Neural cell (in vitro differentiated cells): ENCODE results near the gene TAC4. TPM values are rescaled to one million over a fixed set of nuclear protein-coding genes. Genes with fewer than 3 reads are reported as not detected.
"Not testable (repeated sequence)": the region's sequence is repeated elsewhere in the genome, so short reads cannot be mapped to it uniquely, and the experiment has no call there.

Experiments used
- H2AFZ ChIP-seq: fragments of 200-600, 300-800 bp; sonication (generic), shearing (Covaris generic); 2 replicates; pipeline ENCODE4 v1.6.0; 2014; ENCODE audit warnings: low read depth, mild to moderate bottlenecking, antibody characterized with exemption, low read length, moderate library complexity
- H3F3A ChIP-seq: fragments of 200-600 bp; shearing (Covaris generic); 2 replicates; pipeline ENCODE4 v1.6.1; 2016; ENCODE audit warnings: mild to moderate bottlenecking, moderate library complexity, mixed read lengths, antibody characterized with exemption, low read length; ENCODE audit not compliant: insufficient read depth, poor library complexity, severe bottlenecking
- H3K27ac ChIP-seq: fragments of 200-600, 300-800 bp; sonication (generic), shearing (Covaris generic); 2 replicates; pipeline ENCODE4 v1.5.1; 2014; ENCODE audit warnings: mild to moderate bottlenecking, low read length, moderate library complexity
- H3K27me3 ChIP-seq: fragments of 300-800, 200-600 bp; sonication (generic), shearing (Covaris generic); 2 replicates; pipeline ENCODE4 v1.6.0; 2014; ENCODE audit warnings: mild to moderate bottlenecking, low read depth, low read length, moderate library complexity; ENCODE audit not compliant: insufficient read depth
- H3K36me3 ChIP-seq: fragments of 300-800, 200-600 bp; sonication (generic), shearing (Covaris generic); 2 replicates; pipeline ENCODE4 v1.5.1; 2014; ENCODE audit warnings: mild to moderate bottlenecking, antibody characterized with exemption, low read length, moderate library complexity; ENCODE audit not compliant: insufficient read depth
- H3K4me2 ChIP-seq: fragments of 300-800, 200-600 bp; sonication (generic), shearing (Covaris generic); 2 replicates; pipeline ENCODE4 v1.6.0; 2014; ENCODE audit warnings: mild to moderate bottlenecking, low read length
- H3K4me3 ChIP-seq: fragments of 300-800, 200-600 bp; sonication (generic), shearing (Covaris generic); 2 replicates; pipeline ENCODE4 v1.5.1; 2014; ENCODE audit warnings: mild to moderate bottlenecking, low read length, moderate library complexity
- H3K79me2 ChIP-seq: fragments of 200-600 bp; shearing (Covaris generic); replicated peaks from 2 replicates; pipeline ENCODE4 v1.6.0; 2014; ENCODE audit warnings: mild to moderate bottlenecking, low read length, moderate library complexity; ENCODE audit not compliant: insufficient read depth
- H3K9ac ChIP-seq: fragments of 300-800, 200-600 bp; sonication (generic), shearing (Covaris generic); 2 replicates; pipeline ENCODE4 v1.6.1; 2016; ENCODE audit warnings: mild to moderate bottlenecking, low read length, mixed read lengths
- H3K9me2 ChIP-seq: fragments of 200-600 bp; shearing (Covaris generic); 2 replicates; pipeline ENCODE4 v1.6.1; 2016; ENCODE audit warnings: mild to moderate bottlenecking, low read length, mixed read lengths; ENCODE audit not compliant: insufficient read depth
- H3K9me3 ChIP-seq: fragments of 200-600, 300-800 bp; sonication (generic), shearing (Covaris generic); 2 replicates; pipeline ENCODE4 v1.6.1; 2016; ENCODE audit warnings: mild to moderate bottlenecking, mixed run types, low read length, moderate library complexity, mixed read lengths
- H4K20me1 ChIP-seq: fragments of 200-600 bp; shearing (Covaris generic); 2 replicates; pipeline ENCODE4 v1.6.1; 2016; ENCODE audit warnings: mild to moderate bottlenecking, mixed run types; ENCODE audit not compliant: insufficient read depth
- CTCF ChIP-seq: fragments of 450-650 bp; IDR thresholded peaks from 2 replicates; pipeline ENCODE4 v1.5.1; 2014; ENCODE audit warnings: antibody characterized with exemption, mild to moderate bottlenecking, moderate library complexity; ENCODE audit not compliant: poor library complexity, severe bottlenecking
- EP300 ChIP-seq: fragments of 450-650 bp; conservative IDR thresholded peaks from 2 replicates; pipeline ENCODE4 v1.6.1; 2014; ENCODE audit warnings: antibody characterized with exemption, mild to moderate bottlenecking, moderate library complexity; ENCODE audit not compliant: poor library complexity, severe bottlenecking
- EZH2 ChIP-seq: fragments of 200-600, 300-800 bp; shearing (Covaris generic), sonication (generic); IDR thresholded peaks from 2 replicates; pipeline ENCODE4 v1.6.1; 2014; ENCODE audit warnings: antibody characterized with exemption, low read length, borderline replicate concordance, mild to moderate bottlenecking; ENCODE audit not compliant: insufficient read depth, poor library complexity, severe bottlenecking
- MXI1 ChIP-seq: fragments of 450-650 bp; conservative IDR thresholded peaks from 2 replicates; pipeline ENCODE4 v1.6.1; 2014; ENCODE audit warnings: antibody characterized with exemption, mild to moderate bottlenecking; ENCODE audit not compliant: poor library complexity, severe bottlenecking
- POLR2AphosphoS5 ChIP-seq: IDR thresholded peaks from 2 replicates; pipeline ENCODE4 v1.6.1; 2012
- RAD21 ChIP-seq: fragments of 450-650 bp; conservative IDR thresholded peaks from 2 replicates; pipeline ENCODE4 v1.6.1; 2014; ENCODE audit warnings: antibody characterized with exemption, mild to moderate bottlenecking, moderate library complexity
- SMC3 ChIP-seq: fragments of 450-650 bp; conservative IDR thresholded peaks from 2 replicates; pipeline ENCODE4 v1.6.1; 2014; ENCODE audit warnings: antibody characterized with exemption, mild to moderate bottlenecking, moderate library complexity; ENCODE audit not compliant: poor library complexity
- TAF1 ChIP-seq: IDR thresholded peaks from 2 replicates; pipeline ENCODE4 v1.6.1; 2012; ENCODE audit warnings: low read depth
- polyA plus RNA-seq: library from polyadenylated mRNA; depleted of rRNA; stranded (reverse); fragments of >200 nt; gene quantifications from 2 replicates; pipeline ENCODE4 v1.2.3, GENCODE V29; 2014
- TF ChIP-seq, protein P1 (sequence below): IDR thresholded peaks from 2 replicates; pipeline ENCODE4 v1.6.1; 2012; ENCODE audit warnings: borderline replicate concordance

TAC4 gene
- polyA plus RNA-seq, 1 donor from 2014 or later = not detected

GRCh38 chr17:49830605-49831004 lies 17.3 kb downstream of the TAC4 start:
- Histone ChIP-seq H3K27me3 (no peaks in the 10 kb centered on the region), H2AFZ (no peak overlapping the region), H3K9me3 (no peaks in the 10 kb centered on the region), H4K20me1 (no peaks in the 10 kb centered on the region), H3K79me2 (no peaks in the 10 kb centered on the region), H3K9ac (no peak overlapping the region), H3K4me3 (no peak overlapping the region), H3K27ac (no peak overlapping the region), H3K9me2 (no peaks in the 10 kb centered on the region), H3F3A (no peaks in the 10 kb centered on the region), H3K4me2 (no peak overlapping the region), H3K36me3 (peaks cover 5% of the 10 kb centered on the region)
- no peak for TF ChIP-seq RAD21
- no peak for TF ChIP-seq SMC3
- TF ChIP-seq, protein P1, sequence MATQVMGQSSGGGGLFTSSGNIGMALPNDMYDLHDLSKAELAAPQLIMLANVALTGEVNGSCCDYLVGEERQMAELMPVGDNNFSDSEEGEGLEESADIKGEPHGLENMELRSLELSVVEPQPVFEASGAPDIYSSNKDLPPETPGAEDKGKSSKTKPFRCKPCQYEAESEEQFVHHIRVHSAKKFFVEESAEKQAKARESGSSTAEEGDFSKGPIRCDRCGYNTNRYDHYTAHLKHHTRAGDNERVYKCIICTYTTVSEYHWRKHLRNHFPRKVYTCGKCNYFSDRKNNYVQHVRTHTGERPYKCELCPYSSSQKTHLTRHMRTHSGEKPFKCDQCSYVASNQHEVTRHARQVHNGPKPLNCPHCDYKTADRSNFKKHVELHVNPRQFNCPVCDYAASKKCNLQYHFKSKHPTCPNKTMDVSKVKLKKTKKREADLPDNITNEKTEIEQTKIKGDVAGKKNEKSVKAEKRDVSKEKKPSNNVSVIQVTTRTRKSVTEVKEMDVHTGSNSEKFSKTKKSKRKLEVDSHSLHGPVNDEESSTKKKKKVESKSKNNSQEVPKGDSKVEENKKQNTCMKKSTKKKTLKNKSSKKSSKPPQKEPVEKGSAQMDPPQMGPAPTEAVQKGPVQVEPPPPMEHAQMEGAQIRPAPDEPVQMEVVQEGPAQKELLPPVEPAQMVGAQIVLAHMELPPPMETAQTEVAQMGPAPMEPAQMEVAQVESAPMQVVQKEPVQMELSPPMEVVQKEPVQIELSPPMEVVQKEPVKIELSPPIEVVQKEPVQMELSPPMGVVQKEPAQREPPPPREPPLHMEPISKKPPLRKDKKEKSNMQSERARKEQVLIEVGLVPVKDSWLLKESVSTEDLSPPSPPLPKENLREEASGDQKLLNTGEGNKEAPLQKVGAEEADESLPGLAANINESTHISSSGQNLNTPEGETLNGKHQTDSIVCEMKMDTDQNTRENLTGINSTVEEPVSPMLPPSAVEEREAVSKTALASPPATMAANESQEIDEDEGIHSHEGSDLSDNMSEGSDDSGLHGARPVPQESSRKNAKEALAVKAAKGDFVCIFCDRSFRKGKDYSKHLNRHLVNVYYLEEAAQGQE = no peak
- no peak for TF ChIP-seq MXI1
- no peak for TF ChIP-seq TAF1
- no peak for TF ChIP-seq EZH2

DNA sequence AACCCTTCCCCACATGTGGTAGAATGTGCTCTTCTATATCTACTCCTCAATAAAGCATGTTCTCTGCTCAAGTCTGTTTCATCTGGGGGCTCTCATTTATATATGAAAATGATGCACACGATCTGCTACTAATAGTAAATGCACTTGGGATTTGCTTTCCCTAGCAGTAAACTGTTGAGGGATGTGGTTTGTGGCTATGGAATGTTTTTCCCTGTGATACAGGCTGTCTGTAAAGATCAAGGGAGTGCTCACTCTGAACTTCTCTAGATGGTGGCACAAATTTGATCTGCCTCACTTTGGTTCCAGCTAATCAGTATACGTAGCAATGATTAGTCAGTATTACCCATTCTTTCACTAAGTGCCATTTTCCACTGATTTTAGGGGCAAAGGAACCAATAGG lies 18.8 kb downstream of the TAC4 start:
- Histone ChIP-seq H3K36me3 (peaks cover 5% of the 10 kb centered on the region), H4K20me1 (no peaks in the 10 kb centered on the region), H3K27me3 (no peaks in the 10 kb centered on the region), H3K9me2 (no peaks in the 10 kb centered on the region), H3K4me3 (no peak overlapping the region), H3K27ac (no peak overlapping the region), H3K79me2 (no peaks in the 10 kb centered on the region), H3K4me2 (no peak overlapping the region), H3F3A (no peaks in the 10 kb centered on the region), H2AFZ (no peak overlapping the region), H3K9me3 (no peaks in the 10 kb centered on the region), H3K9ac (no peak overlapping the region)
- TF ChIP-seq MXI1 (no peak), EZH2 (no peak), EP300 (no peak), RAD21 (no peak), SMC3 (no peak), CTCF (no peak), POLR2AphosphoS5 (no peak), TAF1 (no peak)
- TF ChIP-seq, protein P1 = no peak

- not testable (repeated sequence) for H2AFZ ChIP-seq, H3K4me3 ChIP-seq, H3K9ac ChIP-seq, H3K27me3 ChIP-seq, H3K4me2 ChIP-seq, H3K27ac ChIP-seq, H3K9me3 ChIP-seq, H4K20me1 ChIP-seq, H3K79me2 ChIP-seq, H3F3A ChIP-seq, H3K9me2 ChIP-seq
- peaks cover 12% of the 10 kb centered on the region for H3K36me3 ChIP-seq
Observed at GRCh38 chr17:49828325-49828724, 19.5 kb downstream of the TAC4 start.
